Right renal cortex interstitium (tissue), 3 donors: ENCODE data around the gene MEF2C. TPM values are rescaled to one million over a fixed set of nuclear protein-coding genes. Genes with fewer than 3 reads are reported as not detected.

ENCODE experiments used
- DNase-seq, 3 donors: peaks; one replicate each; pipeline ENCODE4 v3.0.0-alpha.2; 2013; ENCODE audit warnings: low read depth in 3 of 3, low spot score in 2 of 3
- polyA plus RNA-seq, 3 donors: library from polyadenylated mRNA; unstranded; fragments of 120-200 nt; gene quantifications; one replicate each; pipeline ENCODE4 v1.2.1, GENCODE V29; 2013; ENCODE audit not compliant: insufficient read length in 3 of 3

The MEF2C gene
- polyA plus RNA-seq, 3 donors, result 46.0 to 53.9 (median 46.4) TPM

DNA sequence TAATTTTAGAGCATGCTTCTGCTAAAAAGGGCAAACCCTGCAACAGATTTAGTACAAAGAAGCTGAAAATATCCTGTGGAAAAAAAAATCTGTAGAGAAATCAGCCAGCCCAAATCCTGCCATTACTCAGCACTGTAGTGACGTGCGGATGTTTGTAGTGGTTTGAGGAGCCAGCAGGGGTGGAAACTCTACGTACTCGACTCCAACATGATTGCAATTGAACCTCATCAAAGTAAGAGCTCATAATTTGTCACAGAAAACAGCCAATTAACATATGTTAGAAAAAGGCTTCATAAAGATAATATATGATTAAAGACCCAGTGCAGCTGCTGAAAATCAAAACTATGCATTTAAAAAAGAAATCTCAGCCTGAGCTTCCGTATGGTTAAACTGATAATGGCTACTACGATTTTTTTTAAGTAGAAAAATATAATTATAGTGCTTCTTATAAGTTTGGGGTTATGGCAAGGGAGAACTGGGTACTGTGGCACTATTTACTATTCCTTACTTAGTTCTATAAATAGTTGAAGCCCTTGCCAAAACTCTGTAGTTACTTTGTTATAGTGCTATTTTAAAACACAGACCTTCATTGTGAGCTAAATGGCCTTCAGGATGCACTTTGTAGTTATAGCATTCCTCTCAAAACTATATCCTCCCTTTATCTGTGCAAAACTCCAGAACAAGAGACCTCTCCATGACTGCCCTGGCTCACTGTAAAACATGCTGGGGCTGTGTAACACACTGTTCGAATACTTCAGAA is 49.4 kb downstream of the MEF2C start:
- DNase-seq, result no peak

DNA sequence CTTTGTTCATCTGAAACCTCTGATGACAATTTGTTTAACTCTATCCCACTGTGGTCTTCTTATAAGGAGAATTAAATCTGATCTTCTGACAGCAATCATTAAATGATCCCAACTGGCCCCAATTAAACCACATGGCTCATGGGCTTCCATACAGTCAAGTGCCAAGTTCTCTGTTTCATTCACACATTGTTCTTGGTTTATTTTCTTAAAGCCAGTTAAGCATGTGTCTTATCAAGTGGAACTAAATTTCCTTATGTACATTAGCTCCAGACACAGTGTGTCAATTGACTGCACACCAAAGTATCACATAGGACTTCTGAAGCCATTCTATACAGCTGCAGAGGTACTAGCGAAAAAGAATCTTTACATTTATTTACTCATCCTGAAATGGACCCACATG is 51.2 kb downstream of the MEF2C start:
- no peak for DNase-seq

DNA sequence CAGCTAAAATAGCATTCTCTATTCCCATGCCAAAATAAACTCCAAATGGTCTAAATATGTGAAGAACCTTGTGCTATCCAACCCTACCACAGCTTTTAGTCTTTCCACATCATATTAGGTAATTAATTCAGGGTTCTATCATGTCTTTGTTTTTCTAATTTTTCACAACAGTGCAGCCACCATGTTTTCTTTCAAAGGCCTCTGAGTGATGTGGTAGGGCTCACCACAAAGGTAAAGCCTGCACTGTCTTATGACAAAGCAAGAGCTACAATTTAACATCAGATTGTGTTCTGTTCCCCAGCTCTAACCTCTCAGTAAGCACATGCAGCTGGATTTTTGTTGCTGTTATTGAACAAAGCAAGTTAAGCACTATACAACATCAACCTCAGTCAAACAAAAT is 52.4 kb downstream of the MEF2C start:
- DNase-seq, result no peak

DNA sequence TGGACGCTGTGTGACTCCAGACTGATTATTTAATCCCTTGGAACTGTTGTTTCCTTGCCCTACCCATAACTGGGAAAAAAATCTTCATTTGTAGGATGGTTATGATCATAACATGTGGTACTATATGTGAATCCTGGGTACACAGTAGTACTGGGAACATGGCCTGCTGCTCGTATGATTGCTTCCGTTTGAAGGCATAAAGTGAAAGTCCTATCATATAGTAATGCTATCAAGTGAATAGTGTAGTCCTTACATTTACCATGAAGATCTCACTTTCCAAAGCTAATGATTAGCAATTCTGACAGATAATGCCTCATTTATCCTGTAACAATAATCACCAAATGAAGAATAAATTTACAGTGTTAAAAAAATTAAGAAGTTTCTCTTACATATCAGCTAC is 53.2 kb downstream of the MEF2C start:
- no peak for DNase-seq

DNA sequence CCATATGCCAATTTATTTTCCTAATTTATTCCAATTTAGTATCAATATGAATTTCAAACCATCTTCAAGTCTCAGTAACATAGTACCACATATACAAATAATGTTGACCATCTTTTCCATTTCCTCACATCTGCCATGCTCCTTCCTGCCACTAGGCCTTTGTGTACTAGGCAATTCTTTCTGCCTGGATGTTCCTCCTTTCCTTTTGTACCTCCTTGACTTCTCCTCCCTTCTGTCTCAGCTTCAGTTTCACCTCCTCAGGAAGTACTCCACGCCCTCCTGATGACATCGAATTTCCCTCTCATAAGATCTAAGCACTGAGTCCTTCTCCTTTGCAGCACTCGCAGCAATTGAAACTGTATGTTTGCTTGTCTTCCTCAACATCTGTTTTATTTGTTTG is 53.9 kb downstream of the MEF2C start:
- DNase-seq, result no peak

DNA sequence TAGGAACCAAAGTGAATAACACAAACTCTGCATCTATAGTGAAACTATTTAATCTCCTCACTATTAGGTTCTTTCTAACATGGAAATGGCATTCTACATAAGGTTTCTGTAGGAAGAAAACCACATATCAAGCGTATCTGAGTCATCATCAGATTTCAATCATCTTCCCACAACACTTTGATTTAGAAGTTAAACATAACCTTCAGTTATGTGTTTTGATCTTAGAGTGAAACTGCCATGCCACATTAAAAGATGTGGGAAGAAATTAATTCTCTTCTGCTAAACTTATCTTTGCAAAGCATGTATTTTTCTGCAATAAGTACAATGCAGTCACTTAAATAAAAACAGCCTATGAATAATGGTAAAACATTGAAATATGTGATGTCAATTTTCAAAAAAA is 55.0 kb downstream of the MEF2C start:
- no peak for DNase-seq

DNA sequence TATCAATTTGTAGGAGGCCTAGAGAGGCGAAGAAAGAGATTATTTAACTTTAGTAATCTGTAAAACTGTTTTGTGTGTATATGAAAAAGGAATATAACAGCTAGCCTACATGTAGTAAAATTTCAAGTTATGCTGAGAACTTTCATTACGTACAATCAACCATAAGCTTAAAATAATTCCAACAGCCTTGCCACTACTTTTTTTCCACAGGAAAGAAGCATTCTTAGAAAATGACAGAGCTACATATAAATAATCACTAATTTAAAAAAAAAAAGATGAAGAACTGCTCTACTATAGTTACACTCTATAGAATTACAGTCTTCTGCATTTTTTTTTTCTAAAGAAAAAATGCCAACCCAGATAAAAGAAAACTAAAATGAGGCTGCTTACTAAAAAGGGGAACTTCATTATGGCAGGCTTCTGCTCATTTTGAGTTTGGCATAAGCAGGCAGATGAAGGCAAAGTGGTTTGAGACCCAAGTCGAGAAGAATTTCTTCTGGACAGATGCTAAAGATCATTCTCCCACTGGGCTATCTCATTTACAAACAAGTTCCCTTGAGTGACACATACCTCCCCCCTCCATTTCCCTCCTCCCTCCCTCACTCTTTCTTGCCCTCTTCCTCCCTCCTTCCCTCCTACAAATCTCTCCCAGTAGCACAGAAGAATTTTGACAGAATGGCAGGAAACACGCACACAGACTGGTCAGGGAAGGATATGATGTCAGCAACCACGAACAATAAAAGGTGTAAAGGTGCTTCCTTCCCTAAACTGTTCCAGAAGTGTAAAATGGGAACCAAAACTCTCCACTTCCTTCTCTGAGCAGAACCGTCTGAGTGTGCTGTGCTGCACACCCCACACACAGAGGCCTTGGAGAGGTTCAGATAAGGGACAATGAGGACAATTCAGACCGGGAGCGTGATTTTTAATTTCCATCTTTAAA is 56.1 kb downstream of the MEF2C start:
- DNase-seq, result peak in 1 of 3 donors; percentile 19

DNA sequence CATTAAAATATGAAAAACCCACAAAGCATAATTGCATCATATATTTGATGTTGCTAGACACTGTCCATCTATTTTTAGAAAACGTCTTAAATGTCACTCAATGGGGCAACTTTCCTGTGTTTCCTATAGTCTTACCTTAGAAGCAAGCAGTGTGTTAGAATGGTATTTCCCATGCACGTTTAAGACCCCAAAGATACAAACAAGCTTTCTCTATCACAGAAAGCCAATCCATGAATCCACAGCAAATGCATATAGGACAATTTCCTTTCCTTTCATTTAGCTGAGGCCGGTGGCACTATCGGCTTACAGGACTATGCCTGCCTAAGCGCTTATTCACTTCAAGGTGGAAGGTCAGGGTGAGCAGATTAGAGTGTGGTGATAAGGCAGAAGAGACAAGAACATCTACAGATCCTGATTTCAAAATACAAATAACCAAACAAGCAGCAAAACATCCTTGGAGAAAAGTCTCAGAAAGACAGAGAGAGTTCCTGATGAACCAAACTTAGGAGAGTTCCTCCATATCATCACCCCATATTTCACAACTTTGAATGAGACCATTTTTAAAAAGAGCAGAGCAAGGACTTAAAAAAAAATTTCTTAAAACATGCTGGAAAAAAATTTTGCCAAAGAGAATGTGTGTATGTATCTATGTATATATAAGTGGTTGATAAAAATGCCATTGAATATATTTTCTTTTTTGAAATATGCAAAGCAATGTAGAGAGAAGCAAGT is 57.2 kb downstream of the MEF2C start:
- DNase-seq, result no peak

DNA sequence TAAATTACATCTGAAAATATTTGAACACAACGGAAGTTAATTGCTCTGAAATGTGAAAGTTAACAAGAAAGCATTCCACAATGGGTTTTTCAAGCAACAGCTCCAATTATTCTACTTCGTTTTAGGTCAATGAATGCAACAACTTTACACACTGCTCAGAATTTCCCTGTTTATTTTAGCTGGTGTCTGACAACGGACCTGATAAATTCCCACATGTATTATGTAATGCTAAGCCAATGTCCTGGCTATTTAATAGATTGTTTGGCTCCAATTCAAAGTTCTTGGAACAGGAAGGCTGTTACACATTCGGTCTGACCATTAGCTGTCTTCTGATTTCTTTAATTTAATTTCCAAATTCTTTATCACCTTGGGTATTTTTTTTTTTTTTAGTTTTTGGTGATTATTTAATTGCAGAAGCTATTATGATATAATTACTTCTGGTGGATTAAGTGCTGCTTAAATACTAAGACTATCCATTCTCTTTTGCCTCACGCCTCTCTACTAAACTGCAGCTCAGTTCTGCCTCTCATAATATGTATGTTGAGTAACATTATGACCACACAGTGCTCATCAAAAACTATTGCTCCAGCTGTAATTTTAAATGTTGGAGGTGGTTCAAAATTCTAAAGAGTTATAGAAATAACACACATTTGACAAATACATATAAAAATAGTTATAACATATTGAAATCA is 57.9 kb downstream of the MEF2C start:
- DNase-seq, result no peak

DNA sequence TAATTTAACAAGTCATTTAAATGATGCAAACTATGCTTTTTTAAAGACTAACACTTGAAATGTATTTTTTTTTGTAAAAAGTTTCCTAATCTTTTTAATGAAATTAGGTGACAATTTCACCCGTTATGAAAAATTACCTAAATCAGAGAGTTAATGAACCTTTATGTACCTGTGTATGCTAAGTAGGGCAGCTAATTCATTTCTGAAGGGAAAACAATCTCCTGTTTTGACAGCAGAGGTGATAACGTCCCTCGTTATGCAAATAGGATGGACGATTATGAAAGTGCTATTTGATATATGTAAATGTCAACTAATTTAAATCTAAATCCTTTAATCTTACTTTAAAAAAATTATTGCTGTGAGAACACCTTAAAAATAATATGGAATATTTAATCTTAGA is 58.8 kb downstream of the MEF2C start:
- DNase-seq, result no peak

DNA sequence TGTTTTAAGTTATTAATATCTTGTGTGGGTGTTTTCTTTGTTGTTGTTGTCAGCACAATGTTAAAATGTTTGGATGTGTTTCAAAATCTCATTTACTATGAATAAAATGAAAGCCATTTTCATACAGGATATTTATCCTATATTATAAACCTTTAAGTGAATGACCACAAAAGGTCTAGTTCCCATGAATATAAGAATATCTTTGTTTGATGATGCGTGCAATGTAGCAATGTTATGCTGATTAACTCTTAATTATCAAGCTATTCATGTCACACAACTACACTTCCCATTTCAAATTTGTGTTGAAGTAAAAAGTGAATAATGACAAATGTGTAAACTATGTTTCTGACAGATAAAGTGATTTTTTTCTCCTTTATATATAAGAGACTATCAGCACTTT is 59.8 kb downstream of the MEF2C start:
- no peak for DNase-seq

DNA sequence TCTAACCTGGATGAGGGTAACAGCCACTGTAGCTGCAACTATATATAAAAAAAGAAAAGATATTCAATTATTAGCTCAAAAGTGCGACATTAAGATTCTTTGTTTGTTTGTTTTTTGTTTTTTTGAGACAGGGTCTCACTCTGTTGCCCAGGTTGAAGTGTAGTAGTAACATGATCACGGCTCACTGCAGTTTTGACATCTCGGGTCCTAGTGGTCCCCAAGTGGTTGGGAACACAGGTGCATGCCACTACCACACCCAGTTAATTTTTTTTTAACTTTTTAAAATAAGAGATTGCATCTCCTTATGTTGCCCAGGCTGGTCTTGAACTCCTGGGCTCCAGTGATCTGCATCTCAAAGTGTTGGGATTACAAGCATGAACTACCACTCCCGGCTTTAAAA is 61.8 kb downstream of the MEF2C start:
- DNase-seq, result no peak

DNA sequence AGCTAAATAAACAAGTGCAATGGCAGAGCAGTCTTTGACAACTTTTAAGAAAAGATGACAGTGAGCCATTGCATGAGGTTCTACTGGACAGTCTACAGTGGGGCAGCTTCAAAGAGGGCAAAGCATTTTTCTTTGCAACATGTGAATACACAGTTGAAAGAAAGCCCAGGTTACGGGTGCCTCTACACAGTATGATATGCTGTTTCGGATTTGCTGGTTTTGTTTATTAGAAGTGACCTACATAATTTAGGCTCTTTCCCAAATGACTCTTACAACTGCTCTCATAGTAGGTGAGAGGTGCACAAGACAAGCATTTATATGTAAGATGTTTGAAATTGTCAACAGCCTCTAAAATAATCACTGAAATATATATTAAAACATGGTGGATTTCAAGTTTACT is 62.4 kb downstream of the MEF2C start:
- DNase-seq, result no peak

DNA sequence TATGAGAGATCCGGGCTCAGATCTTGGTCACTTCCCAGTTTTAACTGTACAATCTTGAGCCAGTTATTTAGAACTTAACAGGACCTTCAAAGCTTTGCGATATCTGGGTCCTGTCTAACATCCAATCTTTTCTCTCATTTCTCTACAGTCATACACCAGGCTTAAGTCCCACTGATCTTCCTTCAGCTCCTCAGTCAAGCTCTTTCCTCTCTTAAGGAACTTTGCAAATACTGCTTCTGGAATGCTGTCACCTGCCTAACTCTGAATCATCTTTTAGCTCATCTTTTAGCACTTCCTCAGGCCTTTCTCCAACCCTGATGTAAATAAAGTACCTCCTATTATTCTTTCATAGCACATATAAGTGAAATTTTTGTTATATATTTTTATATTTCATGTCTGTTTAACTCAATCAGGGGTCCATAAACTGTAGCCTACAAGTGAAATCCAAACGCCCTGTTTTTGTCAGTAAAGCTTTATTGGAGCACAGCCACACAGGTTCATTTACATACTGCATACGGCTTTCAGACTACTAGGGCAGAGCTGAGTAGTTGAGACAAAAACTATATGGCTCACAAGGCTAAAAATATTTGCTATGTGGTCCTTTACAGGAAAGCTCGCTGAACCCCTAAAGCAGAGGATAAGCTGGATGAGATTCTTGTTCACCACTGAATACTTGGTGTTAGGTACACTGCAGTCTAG is 63.5 kb downstream of the MEF2C start:
- DNase-seq, result no peak

DNA sequence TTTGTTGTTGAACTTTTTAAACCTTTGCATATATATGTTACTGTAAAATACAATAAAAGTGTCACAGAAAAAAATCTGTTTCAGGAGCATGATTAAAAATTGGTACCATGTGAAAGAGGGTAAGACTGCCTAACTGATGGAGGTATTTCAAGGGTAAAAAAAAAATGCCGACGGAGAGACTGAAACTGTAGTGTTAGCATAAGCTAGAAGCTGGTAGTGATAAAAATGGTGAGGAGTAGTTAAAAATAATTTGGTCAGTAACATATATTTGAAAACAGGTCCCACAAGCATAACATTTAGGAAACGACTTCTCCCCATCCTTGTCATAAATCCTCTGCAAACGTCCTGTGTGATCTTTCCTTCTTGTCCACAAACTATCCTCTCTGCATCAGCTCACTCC is 64.7 kb downstream of the MEF2C start:
- no peak for DNase-seq

DNA sequence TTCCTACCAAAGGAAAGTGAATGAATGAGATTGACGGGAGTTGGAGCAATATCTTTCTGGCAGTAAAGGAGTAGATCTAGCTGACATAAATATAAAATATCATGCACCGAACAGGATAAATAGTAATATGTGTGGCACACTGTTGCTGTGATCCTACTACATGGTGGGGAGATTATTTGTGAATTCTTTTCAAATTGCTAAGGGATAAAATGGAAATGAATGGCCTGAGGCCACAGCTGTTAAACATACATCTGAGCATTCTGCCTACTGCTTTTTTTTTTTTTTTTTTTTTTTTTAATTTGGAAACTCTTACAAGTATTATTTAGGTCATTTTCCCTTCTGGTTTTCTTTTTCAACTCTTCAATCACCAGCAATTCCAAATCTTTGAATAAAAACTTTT is 66.8 kb downstream of the MEF2C start:
- DNase-seq, result no peak

DNA sequence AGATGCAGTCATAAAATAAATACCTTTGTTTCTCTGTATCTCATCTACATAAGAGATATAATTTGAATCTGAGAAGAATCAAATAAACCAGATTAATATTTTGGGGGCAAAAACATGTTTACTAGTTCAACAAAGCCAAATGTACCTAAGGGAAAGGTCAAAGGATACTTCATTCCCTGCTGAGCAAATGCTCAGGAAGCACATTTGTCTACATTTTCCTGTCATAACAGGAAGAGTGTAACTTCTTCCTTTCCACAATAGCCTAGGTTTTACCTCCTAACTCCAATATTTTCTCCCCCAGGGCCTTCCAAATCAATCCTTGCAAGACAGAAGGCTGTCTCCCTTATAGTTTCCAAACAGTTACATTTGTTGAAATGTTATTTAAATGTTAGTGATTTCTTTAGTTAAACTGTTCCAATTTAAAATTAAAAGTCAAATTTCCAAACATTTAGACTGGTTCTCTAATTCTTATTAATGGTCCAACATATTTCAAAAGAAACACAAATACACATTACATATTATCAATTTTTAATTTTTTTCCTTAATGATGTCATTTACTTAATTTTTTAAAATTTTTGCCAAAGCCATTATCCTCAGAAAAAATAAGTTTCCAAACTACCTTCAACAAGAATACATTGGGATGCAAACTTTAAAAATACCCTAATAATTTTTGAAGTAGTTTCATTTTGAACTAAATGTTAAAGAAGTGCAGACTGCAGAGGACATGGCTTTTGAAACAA is 67.8 kb downstream of the MEF2C start:
- DNase-seq, result no peak

DNA sequence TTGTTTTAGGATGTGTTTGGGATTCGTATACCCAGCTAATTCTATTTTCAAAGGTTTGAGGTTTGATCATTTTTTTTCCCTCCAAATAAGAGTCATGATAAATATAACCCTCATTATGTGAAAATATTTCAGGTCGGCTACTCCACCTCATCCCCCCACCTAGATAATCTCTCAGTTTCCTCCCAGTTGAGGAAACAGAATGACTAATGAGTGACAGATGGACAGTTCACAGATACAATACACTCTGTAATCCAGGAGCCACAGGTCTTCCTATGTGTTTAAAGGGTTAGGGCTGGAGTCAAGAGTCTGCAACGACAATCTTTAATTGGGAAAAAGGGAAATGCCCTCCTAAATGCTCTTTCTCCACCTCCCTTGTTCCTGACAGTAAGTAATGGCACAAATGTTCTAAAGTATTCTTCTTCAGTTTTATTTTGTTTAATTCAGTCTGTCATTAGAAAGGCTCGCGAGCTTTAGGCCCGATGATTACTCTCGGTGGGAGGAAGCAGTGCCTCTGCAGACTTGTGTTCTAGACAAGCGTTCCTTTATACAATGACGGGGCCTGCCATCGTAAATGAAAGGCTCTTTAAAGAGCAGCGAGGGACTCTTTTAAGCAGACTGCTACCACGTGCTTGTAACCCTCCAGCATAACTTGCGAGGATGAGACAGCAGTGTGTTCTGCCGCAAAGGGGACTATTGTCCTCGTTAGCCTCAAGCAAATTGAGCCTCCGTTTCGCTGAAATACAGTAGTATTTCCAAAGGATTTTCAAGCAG is 69.0 kb downstream of the MEF2C start:
- DNase-seq, result no peak

DNA sequence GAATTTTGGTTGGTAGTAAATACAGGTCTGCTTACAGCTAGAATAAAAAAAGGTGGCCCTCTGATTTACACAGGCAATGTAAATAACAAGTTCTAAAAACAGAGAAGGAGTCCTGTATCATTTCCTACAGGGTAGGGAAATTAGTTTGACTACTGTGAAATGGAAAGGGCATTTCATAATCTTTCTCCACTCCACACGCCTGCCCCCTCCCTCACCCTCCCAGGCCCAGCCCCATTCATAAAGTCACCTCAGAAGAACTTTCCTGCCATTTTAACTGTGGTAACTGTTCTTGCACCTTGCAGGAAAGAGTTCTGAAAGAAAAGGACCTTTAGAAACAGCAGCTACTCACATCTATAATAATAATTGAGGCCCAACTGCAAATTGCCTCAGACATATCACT is 69.7 kb downstream of the MEF2C start:
- no peak for DNase-seq
